ENCODE measurements around the gene GRIA3.

- no peak for TF ChIP-seq POLR2A (IDR thresholded peaks at IDR 0.05)
- TF ChIP-seq CTCF (IDR thresholded peaks at IDR 0.05): no peak
Measured at GRCh38 chrX:123263747-123264146, 79.7 kb downstream of the GRIA3 start.
